C4-2B (cell line): ENCODE results near the gene PAMR1.
A peak's percentile ranks its signal among the peaks of the same experiment; 100 is the strongest.

Experiments used
- H3K27ac ChIP-seq: fragments of 450-650 bp; 2 replicates; pipeline ENCODE4 v1.5.1; 2017
- ZFX ChIP-seq: fragments of 450-650 bp; IDR thresholded peaks from 2 replicates; pipeline ENCODE4 v1.6.1; 2017
- TF ChIP-seq, protein P1 (sequence below): fragments of 450-650 bp; conservative IDR thresholded peaks from 2 replicates; pipeline ENCODE4 v1.5.1; 2017; ENCODE audit warnings: mild to moderate bottlenecking

Gene PAMR1

DNA sequence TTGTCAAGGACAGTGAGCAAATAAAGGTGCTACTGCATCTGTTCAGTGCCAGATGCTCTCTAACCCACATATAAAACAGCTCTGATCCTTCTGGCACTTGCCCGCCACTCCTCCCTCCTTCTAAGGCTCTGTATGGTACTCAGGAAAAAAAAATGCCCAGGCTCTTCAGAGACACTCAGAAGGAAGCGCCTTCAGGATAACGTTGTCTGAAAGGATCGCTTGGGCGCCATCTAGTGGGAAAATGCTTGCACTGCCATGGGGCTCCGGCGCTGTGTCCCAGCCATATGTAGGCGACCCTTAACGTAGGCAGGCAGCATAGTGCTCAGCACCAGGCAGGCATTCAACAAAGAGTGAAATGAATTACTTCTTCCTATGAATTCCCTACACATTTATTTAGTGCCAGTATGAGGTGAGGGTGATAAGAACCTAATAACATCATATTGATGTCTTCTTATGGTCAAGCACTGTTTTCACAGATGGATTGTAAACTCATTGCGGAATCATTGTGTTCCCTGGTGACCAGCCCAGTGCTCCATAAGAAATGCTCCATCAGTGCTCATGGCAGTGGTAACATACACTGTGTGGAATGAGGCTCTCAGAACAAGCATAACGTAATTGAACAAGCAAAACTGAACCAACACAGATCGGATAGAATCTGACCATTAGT, 39.6 kb downstream of the PAMR1 start:
- no peak overlapping the region for H3K27ac ChIP-seq
- TF ChIP-seq, protein P1, sequence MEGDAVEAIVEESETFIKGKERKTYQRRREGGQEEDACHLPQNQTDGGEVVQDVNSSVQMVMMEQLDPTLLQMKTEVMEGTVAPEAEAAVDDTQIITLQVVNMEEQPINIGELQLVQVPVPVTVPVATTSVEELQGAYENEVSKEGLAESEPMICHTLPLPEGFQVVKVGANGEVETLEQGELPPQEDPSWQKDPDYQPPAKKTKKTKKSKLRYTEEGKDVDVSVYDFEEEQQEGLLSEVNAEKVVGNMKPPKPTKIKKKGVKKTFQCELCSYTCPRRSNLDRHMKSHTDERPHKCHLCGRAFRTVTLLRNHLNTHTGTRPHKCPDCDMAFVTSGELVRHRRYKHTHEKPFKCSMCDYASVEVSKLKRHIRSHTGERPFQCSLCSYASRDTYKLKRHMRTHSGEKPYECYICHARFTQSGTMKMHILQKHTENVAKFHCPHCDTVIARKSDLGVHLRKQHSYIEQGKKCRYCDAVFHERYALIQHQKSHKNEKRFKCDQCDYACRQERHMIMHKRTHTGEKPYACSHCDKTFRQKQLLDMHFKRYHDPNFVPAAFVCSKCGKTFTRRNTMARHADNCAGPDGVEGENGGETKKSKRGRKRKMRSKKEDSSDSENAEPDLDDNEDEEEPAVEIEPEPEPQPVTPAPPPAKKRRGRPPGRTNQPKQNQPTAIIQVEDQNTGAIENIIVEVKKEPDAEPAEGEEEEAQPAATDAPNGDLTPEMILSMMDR = peak; percentile 98
- no peak for TF ChIP-seq ZFX

GRCh38 chr11:35484435-35484834, 41.0 kb downstream of the PAMR1 start:
- no peak overlapping the region for H3K27ac ChIP-seq
- TF ChIP-seq, protein P1 = no peak
- no peak for TF ChIP-seq ZFX

GRCh38 chr11:35483131-35483820, 42.1 kb downstream of the PAMR1 start:
- H3K27ac ChIP-seq = no peak overlapping the region
- TF ChIP-seq, protein P1 = no peak
- no peak for TF ChIP-seq ZFX

GRCh38 chr11:35479731-35480130, 45.7 kb downstream of the PAMR1 start:
- no peak overlapping the region for H3K27ac ChIP-seq
- no peak for TF ChIP-seq ZFX
- TF ChIP-seq, protein P1 = no peak

GRCh38 chr11:35478471-35479091, 46.8 kb downstream of the PAMR1 start:
- TF ChIP-seq, protein P1 = no peak
- no peak for TF ChIP-seq ZFX
- no peak overlapping the region for H3K27ac ChIP-seq

DNA sequence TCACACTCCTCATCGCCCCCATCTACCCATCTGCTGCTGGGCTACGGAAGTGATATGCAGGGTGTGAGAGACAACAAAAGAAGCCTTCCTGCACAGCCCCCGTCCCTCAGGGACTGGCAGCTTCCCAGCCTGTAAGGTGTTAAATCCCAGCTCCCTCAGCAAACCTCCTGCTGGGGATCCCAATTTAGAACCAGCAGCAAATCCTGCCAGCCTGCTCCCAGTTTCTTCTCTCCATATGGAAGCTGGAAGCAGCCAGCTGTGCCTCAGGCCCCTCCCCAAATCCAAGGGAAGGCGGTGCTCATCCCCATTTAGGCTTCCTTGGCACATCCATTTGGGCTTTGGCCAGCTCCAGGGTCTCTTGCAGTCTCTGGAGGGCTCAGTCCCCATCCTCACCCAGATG, 47.5 kb downstream of the PAMR1 start:
- TF ChIP-seq, protein P1 = no peak
- no peak for TF ChIP-seq ZFX
- H3K27ac ChIP-seq = no peak overlapping the region

- no peak for TF ChIP-seq ZFX
- TF ChIP-seq, protein P1 = no peak
Observed at GRCh38 chr11:35474688-35475087, 50.7 kb downstream of the PAMR1 start.

More at GRCh38 chr11:35474688-35475087, 50.7 kb downstream of the PAMR1 start:
- H3K27ac ChIP-seq = no peak overlapping the region
